ENCODE results near the gene RPL35A.

- no peak for TF ChIP-seq ZNF70 (CRISPR knock-in tag; IDR thresholded peaks at IDR 0.05)
- TF ChIP-seq POU6F1 (CRISPR knock-in tag; IDR thresholded peaks at IDR 0.05; ENCODE audit: borderline replicate concordance, low read depth), result no peak
- no peak for TF ChIP-seq TOX (CRISPR knock-in tag; IDR thresholded peaks at IDR 0.05; ENCODE audit: borderline replicate concordance)
- no peak for TF ChIP-seq ZFP30 (CRISPR knock-in tag; IDR thresholded peaks at IDR 0.05)
- TF ChIP-seq TSHZ2 (CRISPR knock-in tag; IDR thresholded peaks at IDR 0.05), result no peak
- TF ChIP-seq, protein P1, sequence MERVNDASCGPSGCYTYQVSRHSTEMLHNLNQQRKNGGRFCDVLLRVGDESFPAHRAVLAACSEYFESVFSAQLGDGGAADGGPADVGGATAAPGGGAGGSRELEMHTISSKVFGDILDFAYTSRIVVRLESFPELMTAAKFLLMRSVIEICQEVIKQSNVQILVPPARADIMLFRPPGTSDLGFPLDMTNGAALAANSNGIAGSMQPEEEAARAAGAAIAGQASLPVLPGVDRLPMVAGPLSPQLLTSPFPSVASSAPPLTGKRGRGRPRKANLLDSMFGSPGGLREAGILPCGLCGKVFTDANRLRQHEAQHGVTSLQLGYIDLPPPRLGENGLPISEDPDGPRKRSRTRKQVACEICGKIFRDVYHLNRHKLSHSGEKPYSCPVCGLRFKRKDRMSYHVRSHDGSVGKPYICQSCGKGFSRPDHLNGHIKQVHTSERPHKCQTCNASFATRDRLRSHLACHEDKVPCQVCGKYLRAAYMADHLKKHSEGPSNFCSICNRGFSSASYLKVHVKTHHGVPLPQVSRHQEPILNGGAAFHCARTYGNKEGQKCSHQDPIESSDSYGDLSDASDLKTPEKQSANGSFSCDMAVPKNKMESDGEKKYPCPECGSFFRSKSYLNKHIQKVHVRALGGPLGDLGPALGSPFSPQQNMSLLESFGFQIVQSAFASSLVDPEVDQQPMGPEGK (CRISPR knock-in tag; IDR thresholded peaks at IDR 0.05; ENCODE audit: borderline replicate concordance), result no peak
- TF ChIP-seq ZNF8 (CRISPR knock-in tag; IDR thresholded peaks at IDR 0.05), result no peak
These were observed 39.7 kb downstream of the RPL35A start for GRCh38 chr3:197989651-197990050.

Measured in SK-N-SH treated with all-trans-retinoic acid at 6 μM for 48 hours (cell line).